ENCODE results near the gene JPT1.
"Not testable (repeated sequence)": the region's sequence is repeated elsewhere in the genome, so short reads cannot be mapped to it uniquely, and the experiment has no call there.

Gene JPT1

GRCh38 chr17:75128694-75129505, 25.4 kb downstream of the JPT1 start:
- Histone ChIP-seq H3K4me3 (ENCODE audit: low read depth, low read length) (no peak overlapping the region), H3K27ac (ENCODE audit: extremely low read depth, low read depth, low read length) (no peak overlapping the region; the same call in 1 of the 2 replicates), H3K9me3 (ENCODE audit: control insufficient read depth, insufficient read depth, low read depth, low read length) (no peaks in the 10 kb centered on the region), H3K4me1 (ENCODE audit: control insufficient read depth, insufficient read depth, low read length) (peaks cover 7% of the 10 kb centered on the region; the same call in 1 of the 2 replicates), H3K36me3 (ENCODE audit: control insufficient read depth in 2 of 2, insufficient read depth in 1 of 2, low read length in 2 of 2) (peaks cover 0 to 39% of the 10 kb centered on the region in 2 experiments; a peak in 2 of 3 replicates)
- ChIA-PET POLR2A (interaction anchor here (1.1 to 3.9 kb wide), 2 partner anchors 15 to 26 kb away, joined by 3 to 20 read pairs; partner anchors contain the start of gene JPT1), CTCF (interaction anchor here (0.5 to 6.0 kb wide), 8 partner anchors 13 to 171 kb away, joined by 3 to 86 read pairs (median 4); no protein-coding TSS in a partner anchor)
- TF ChIP-seq TCF7L2 (IDR thresholded peaks at IDR 0.05; ENCODE audit: borderline replicate concordance, low read depth, low read length) (no peak), ZNF654 (tag by site-specific recombination; IDR thresholded peaks at IDR 0.05; ENCODE audit: low read depth) (no peak), ZNF600 (tag by site-specific recombination; IDR thresholded peaks at IDR 0.05) (0 out of 2 replicates have a peak, but pooled peaks have one; percentile 55), ZNF513 (tag by site-specific recombination; IDR thresholded peaks at IDR 0.05) (no peak), ZNF571 (tag by site-specific recombination; IDR thresholded peaks at IDR 0.05) (no peak)

GRCh38 chr17:75127936-75128335, 26.4 kb downstream of the JPT1 start:
- CTCF ChIA-PET = interaction anchor here (0.6 to 6.0 kb wide), 5 partner anchors 12 to 1586 kb away, joined by 3 to 77 read pairs (median 3); no protein-coding TSS in a partner anchor
- H3K4me1 ChIP-seq (ENCODE audit: control insufficient read depth, insufficient read depth, low read length); H3K9me3 ChIP-seq (ENCODE audit: control insufficient read depth, insufficient read depth, low read depth, low read length); H3K27ac ChIP-seq (ENCODE audit: extremely low read depth, low read depth, low read length); H3K4me3 ChIP-seq (ENCODE audit: low read depth, low read length): not testable (repeated sequence)
- peaks cover 0 to 39% of the 10 kb centered on the region in 2 experiments; a peak in 2 of 3 replicates for H3K36me3 ChIP-seq (ENCODE audit: control insufficient read depth in 2 of 2, insufficient read depth in 1 of 2, low read length in 2 of 2)
- POLR2A ChIA-PET = interaction anchor here (0.7 kb wide), 1 partner anchor 48 kb away, joined by 3 read pairs; no protein-coding TSS in a partner anchor
- TF ChIP-seq ZNF121 (tag by site-specific recombination; IDR thresholded peaks at IDR 0.05) = peak; percentile 70

- Histone ChIP-seq H3K27ac (ENCODE audit: extremely low read depth, low read depth, low read length) (no peak overlapping the region), H3K4me3 (ENCODE audit: low read depth, low read length) (no peak overlapping the region), H3K36me3 (ENCODE audit: control insufficient read depth in 2 of 2, insufficient read depth in 1 of 2, low read length in 2 of 2) (peaks cover 0 to 39% of the 10 kb centered on the region in 2 experiments; a peak in 2 of 3 replicates), H3K4me1 (ENCODE audit: control insufficient read depth, insufficient read depth, low read length) (0 out of 2 replicates have a peak, but pooled peaks cover 4% of the 10 kb centered on the region), H3K9me3 (ENCODE audit: control insufficient read depth, insufficient read depth, low read depth, low read length) (no peaks in the 10 kb centered on the region)
- POLR2A ChIA-PET = interaction anchor here (0.5 to 3.1 kb wide), 9 partner anchors 10 to 907 kb away, joined by 3 to 8 read pairs (median 4); no protein-coding TSS in a partner anchor
- CTCF ChIA-PET = interaction anchor here (0.6 to 6.0 kb wide), 4 partner anchors 11 to 284 kb away, joined by 3 to 77 read pairs (median 6); no protein-coding TSS in a partner anchor
- TF ChIP-seq ZNF704 (tag by site-specific recombination; IDR thresholded peaks at IDR 0.05) (no peak), ZNF518A (tag by site-specific recombination; conservative IDR thresholded peaks at IDR 0.05; ENCODE audit: low read depth) (no peak), ZNF513 (tag by site-specific recombination; IDR thresholded peaks at IDR 0.05) (no peak), ZNF132 (tag by site-specific recombination; IDR thresholded peaks at IDR 0.05; ENCODE audit: borderline replicate concordance) (no peak), ZNF37A (tag by site-specific recombination; IDR thresholded peaks at IDR 0.05) (no peak), MYNN (tag by site-specific recombination; IDR thresholded peaks at IDR 0.05; ENCODE audit: borderline replicate concordance) (no peak), ZNF558 (tag by site-specific recombination; IDR thresholded peaks at IDR 0.05) (no peak), WT1 (tag by site-specific recombination; IDR thresholded peaks at IDR 0.05) (no peak), ZBTB7A (tag by site-specific recombination; IDR thresholded peaks at IDR 0.05; ENCODE audit: low read depth) (no peak), ZNF548 (tag by site-specific recombination; IDR thresholded peaks at IDR 0.05) (no peak), ZNF629 (tag by site-specific recombination; IDR thresholded peaks at IDR 0.05) (no peak), ZNF664 (tag by site-specific recombination; IDR thresholded peaks at IDR 0.05) (peak; percentile 38; the same call in 1 of the 2 replicates), ZNF121 (tag by site-specific recombination; IDR thresholded peaks at IDR 0.05) (peak; percentile 74; the same call in 1 of the 2 replicates)
These were observed 27.4 kb downstream of the JPT1 start for GRCh38 chr17:75126954-75127353.

Measured in HEK293 (cell line).